GM19351 (cell line): ENCODE measurements around the gene TMEM60.
"Not testable (repeated sequence)": the region's sequence is repeated elsewhere in the genome, so short reads cannot be mapped to it uniquely, and the experiment has no call there.

Source experiments
- ATAC-seq: cut with Tn5 transposase; IDR thresholded peaks from one replicate; pipeline ENCODE4 v1.9.1; 2021; ENCODE audit warnings: mild to moderate bottlenecking, moderate library complexity; ENCODE audit not compliant: unreplicated experiment

TMEM60 gene, protein sequence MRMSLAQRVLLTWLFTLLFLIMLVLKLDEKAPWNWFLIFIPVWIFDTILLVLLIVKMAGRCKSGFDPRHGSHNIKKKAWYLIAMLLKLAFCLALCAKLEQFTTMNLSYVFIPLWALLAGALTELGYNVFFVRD

DNA sequence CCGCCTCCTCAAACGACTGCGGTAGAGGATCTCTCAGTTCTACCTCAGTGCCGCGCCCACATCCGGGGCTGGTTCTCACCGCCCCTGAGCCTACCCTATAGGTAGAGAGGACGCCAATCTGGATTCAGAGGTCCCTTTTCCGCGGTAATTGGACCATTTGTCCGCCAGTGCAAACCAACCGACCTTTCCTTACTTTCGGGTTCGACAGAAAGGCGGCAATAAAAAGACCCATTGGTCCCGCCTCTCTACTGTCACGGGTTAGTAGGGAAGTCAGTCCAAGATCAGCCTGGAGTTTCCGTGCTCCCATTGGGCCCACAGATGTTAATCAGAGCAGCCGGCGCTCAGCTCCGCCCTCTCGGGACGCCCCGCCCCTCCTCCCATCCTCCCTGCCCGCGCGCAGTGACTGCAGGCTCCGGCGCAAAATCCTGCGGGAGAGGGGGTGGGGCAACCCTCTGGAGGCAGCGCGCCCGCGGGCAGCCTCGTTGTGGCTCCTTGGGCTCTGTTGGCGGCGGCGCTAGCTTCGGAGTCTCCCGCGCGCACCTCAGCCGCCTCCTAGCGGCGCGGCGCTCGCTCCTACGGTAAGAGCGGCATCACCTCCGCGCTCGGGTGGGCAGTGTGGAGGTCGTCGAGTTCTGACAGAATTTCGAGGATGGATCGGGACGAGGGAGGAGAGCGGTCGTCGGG lies at the start of gene TMEM60, which contains the start of gene PHTF2:
Gene TMEM60 (minus strand): TSS at position 41 of the 684 bp plus-strand sequence. CDS start 4,061 bp downstream, outside the sequence.
Gene PHTF2 (plus strand): TSS at position 380 of the 684 bp plus-strand sequence.
- peak; percentile 85 for ATAC-seq

DNA sequence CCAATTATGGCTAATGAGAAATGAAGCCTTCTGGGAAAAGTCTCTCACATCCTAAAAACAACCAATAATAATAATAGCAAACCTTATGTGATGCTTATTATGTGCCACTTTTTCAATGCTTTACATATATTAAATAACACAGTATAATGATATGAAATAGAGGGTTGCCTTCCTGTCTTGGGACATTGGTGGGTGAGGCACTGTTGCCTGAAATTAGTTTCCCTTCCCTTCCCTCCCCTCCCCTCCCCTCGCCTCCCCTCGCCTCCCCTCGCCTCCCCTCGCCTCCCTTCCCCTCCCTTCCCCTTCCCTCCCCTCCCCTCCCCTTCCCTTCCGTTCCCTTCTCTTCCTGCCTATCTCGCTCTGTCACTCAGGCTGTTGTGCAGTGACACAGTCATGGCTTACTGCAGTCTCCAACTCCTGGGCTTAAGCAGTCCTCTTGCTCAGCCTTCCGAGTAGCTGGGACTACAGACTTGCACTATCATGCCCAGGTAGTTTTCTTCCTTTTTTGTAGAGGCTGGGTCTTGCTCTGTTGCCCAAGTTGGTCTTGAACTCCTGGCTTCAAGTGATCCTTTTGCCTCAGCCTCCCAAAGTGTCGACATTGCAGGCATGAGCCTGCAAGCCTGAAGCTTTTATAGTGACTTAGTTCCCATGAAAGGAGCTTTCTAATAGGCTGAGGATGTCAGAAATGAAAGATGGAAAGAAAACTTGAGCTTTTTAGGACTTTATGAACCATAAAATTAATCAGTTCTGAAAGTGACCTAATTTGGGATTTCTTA lies 48.3 kb upstream of the TMEM60 start:
- ATAC-seq: no peak

DNA sequence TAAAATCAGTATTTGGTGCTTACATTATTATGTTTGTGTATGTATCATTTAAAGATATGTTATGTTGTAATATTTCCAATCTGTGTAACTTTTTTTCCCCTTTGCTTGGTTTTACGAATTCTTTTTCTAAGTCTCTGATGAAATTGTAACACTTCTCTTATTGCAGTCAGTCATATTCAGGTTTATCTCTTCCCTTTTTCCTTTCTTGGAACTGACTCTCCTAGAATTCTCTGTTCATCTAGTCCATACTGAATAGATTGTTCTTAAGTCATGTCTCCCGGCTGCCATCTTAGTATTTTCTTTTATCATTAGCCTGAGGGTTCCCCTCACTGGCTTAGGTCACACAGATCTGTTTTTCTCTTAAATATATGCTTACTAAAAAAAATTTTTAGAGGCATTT lies 45.0 kb upstream of the TMEM60 start:
- no peak for ATAC-seq

DNA sequence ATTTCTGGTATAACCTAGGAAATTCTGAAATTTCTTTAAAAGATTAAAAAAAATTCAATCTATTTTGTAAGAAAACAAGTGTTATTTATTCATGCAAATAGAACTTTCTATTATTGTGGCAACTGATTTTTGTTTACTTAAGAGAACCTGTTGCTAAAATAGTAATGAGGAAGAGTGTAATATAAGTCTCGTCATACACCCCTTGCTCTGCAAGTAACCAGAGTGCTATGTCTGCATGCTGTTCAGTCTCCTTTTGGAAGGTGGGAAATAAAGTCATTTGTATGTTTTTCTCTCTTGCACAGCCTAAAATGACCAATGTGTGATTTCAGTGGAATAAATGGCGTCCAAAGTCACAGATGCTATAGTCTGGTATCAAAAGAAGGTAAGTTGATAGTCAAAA lies 41.7 kb upstream of the TMEM60 start:
- ATAC-seq: no peak

DNA sequence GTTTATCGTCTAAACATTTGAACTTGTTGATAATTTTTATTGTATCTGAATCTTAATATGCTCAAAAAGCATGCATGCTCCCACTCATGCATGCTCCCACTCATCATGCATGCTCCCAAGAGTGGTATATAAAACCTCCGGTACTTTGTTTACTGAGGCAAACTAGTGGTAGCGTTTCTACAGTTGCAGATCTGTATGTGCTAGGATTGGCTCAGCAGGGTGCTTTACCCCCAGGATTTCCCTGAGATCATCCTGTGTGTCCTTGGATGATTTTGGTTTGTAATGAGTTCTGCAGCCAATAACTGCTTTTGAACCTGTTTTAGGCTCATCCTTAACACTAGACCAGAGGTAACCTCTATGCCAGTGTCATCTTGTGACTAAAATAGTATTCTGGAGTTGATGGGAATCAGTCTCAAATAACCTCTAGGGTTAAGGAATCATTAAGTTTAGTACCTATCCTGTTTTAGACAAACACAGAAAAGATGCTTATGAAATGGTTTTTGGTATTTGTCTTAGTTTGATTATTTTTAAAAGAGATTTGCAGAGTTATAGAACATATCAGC lies 40.8 kb upstream of the TMEM60 start:
- ATAC-seq: no peak

DNA sequence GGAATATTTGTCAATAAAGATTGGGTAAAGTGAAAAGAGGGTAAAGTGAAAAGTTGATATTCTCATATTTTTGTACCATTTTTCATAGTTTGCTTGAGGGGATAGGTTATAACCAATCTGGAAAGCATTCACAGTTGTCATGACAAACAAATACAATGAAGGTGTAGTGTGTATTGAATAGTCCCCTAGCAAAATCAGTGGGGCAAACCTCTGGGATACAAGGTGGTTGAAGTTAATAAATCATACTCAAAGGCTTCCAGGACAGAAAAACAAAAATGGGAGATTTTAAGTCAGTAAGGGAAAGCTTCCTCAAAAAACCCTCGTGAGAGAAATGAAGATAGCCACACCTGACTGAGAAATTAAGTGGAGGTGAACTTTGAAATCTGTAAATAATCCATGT lies 39.7 kb upstream of the TMEM60 start:
- no peak for ATAC-seq

DNA sequence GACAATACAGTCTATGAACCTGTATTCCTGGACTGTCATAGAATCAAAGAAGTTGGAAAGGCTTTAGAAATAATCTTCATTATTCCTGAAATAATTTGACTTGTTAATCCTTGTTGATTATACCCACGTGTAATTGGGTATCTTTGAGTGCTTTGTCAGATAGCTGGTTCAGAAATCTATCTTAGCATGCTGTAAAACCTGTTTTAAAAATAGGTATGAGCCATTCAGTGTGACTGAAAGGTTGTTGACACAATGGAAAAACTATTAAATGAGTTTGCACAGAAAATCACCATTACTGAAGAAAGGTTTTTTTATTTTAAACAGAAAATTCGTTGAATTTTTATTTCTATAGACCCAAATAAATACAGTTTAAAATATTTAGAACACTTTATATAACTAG lies 39.0 kb upstream of the TMEM60 start:
- no peak for ATAC-seq

DNA sequence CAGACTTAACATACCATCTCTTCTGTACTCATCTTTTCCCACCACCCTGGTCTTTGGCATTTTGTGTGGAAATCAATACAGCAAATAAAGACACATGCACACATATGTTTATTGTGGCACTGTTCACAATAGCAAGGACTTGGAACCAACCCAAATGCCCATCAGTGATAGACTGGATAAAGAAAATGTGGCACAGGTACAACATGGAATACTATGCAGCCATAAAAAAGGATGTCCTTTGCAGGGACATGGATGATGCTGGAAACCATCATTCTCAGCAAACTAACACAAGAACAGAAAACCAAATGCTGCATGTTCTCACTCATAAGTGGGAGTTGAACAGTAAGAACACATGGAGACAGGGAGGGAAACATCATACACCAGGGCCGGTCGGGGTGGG lies 38.2 kb upstream of the TMEM60 start:
- ATAC-seq: not testable (repeated sequence)

DNA sequence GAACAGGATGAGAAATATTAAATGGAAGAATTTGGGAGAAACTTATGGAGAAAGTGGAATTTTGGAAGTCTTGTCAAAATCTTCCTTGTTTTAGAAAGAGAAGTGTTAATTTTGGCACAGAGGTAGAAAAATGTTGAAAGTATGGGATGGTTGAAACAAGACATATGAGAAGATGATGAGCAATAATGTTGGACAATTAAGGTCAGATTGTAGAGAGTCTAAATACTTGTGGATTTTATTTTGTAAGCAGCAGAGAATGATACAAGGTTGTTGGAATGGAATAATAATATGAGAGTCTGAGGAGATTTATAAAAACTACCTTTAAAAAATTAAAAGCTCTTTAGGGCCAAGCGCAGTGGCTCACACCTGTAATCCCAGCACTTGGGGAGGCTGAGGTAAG lies 34.9 kb upstream of the TMEM60 start:
- ATAC-seq: no peak

DNA sequence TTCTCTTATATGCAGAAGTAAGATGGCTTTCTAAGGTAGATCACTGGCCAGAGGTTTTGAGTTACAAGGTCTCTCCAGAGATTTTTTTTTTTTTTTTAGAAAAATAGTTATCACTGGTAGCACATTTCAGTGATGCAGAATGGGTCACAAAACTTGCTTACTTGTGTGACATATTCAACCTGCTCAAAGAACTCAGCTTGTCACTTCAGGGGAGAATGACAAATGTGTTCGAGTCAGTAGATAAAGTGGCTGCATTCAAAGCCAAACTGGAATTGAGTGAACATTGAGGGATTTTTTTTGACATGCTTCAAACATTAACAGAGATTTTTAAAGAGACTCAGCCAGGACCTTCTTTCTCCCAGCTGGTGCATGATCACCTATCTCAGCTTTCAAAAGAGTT lies 33.7 kb upstream of the TMEM60 start:
- no peak for ATAC-seq

DNA sequence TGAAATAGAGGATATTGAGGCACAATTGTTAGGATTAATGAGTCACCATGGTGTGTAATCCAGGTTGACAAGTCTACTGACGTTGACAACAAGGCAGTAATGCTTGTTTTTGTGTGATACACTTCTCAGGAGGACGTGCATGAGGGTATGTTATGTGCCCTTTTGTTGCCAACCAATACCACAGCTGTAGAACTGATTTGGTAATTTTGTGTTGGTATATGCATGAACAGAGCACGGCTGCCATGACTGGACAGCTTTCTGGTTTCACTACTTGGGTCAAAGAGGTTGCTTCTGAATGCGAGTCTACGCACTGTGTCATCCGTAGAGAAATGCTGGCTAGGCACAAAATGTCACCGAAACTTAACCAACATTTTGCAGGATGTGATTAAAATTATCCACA lies 33.2 kb upstream of the TMEM60 start:
- ATAC-seq: no peak

DNA sequence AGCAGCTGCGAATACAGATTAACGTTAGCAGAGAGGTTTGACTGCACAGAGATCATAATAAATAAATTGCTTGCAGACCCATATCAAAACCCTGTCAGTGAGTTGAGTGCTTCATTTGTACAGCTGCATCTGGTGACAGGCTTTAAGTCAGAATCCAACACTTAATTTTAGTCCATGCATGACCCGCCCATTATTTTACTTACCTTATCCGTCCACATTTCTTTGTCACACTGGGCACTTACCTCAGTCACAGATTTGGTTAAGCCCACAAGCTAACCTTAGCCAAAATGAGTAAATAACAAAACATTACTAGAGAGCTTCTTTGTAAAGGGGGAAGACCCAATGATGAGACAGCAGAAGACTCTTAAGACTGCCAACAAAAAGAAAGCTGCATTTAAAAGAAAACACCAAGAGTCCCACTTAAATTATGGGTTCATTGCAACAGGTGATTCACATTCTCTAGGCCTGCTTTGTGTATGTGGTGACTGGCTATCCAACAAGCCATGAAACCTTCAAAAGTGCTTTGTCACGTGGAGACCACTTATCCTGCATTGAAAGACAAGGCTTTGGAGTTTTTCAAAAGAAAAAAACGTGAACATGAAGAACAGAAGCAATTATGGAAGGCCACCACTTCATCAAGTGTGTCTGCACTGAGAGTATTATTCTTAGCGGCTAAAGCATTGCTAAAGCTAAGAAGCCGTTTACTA lies 32.6 kb upstream of the TMEM60 start:
- ATAC-seq: peak; percentile 39

DNA sequence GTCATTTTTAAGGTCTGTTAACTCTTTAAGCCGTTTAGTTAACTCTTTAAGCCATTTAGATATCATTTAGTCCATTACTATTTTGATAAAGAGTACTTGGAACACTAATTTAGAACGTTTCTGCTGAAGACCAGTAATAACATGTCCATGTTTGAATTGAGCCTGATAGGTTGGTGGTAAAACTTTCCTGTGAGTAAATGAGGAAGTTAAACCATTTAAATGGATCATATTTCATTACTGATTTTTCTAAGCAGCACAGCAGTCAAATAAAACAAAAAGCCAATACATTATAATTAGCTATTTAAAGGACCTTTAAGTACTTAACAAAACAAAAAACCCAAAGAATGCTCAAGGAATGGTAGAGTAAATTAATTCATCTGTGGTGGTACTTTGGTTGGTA lies 29.8 kb upstream of the TMEM60 start:
- ATAC-seq: no peak

DNA sequence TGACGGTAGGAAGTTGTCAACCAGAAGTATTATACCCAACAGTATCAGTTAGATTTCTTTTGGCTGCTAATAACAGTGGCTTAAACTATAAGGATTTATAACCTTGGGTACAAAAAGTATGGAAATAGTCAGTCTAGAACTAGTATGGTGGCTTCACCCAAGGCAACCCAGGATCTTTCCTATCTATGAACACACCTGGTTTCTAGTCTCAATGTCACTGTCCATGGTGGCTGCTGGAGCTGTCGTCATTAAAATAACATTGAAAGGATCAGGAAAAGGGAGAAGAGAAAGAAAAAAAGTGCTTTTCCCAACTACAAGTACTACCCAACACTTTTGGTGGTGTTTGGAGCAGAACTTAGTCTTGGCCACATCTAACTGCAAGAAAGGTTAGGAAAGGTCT lies 28.1 kb upstream of the TMEM60 start:
- no peak for ATAC-seq

DNA sequence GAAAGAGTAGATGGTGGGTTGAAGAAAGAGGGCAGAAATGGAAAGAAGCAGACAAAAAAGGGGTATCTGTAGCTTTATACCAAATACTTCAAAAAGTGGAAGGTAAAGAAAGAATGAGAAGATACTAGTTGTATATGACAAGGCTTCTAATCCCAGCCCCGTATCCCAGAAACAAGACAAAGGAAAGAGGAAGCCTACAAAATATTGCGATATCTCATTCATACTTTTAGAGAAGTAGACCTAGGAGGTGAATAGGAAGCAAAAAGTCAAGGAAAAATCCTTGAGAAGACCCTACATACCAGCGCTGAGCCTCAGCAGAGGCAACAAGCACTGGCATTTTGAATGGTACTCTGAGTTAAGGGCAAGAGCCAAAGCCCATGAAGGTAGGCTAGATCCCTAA lies 26.9 kb upstream of the TMEM60 start:
- ATAC-seq: no peak

DNA sequence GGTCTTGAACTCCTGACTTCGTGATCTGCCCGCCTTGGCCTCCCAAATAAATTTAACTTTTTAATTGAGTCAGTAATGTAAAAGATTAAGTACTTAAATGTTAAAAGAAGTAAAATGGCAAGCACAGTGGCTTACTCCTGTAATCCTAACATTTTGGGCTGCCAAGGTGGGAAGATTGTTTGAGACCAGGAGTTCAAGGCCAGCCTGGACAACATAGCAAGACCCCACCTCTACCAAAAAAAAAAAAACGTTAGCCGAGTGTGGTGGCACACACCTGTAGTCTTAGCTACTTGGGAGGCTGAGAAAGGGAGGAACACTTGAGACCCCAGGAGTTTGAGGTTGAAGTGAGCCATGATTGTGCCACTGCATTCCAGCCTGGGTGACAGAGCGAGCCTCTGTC lies 26.4 kb upstream of the TMEM60 start:
- no peak for ATAC-seq

DNA sequence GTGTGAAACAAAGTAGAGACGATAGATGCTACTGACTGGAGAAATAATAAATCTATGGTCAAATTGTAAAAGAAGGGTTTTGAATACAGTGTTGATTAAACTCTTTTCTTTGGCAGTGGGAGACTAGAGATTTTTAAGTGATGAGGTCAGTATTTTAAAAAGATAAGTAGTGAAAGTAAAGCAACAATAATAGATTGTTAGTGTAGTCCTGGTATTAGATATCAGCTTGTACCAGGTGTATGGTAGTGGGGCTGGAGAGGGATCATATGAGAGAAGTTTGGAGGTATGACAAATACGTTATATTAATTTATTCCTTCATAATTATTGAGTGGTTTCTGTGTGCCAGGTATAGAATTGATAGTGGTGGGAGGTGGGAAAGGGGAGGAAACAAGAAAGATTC lies 25.6 kb upstream of the TMEM60 start:
- peak; percentile 44 for ATAC-seq

DNA sequence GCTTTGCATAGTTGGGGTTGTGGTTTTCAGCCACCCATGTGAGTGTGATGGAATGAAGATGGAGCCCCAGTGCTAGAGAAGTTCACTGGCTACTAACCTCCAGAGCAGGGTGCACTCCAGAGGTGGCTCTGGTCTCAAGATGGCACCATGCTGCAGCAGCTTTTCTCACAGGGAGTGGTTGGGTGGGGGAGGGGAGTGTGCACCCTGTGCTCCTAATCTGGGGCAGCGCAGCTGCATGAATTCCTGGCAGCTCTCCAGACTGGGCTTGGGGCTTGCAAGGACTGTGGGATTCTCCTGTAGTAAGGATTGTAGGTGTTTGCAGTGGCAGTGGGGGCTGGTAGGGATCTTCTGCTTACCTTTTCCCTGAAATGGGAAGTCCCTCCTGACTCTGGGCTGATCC lies 24.0 kb upstream of the TMEM60 start:
- no peak for ATAC-seq

DNA sequence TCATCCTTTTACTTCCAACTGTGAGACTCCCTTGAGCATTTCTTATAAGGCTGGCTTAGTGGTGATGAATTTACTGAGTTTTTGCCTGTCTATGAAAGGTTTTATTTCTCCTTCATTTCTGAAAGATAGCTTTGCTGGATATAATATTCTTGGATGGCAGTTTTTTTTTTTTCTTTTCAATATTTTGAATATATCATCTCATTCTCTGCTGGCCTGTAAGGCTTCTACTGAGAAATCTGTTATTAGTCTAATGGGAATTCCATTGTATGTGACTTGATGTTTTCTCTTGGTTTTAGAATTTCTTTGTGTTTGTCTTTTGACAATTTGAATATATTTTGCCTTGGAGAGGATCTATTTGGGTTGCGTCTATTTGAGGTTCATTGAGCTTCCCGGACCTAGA lies 22.7 kb upstream of the TMEM60 start:
- ATAC-seq: no peak

DNA sequence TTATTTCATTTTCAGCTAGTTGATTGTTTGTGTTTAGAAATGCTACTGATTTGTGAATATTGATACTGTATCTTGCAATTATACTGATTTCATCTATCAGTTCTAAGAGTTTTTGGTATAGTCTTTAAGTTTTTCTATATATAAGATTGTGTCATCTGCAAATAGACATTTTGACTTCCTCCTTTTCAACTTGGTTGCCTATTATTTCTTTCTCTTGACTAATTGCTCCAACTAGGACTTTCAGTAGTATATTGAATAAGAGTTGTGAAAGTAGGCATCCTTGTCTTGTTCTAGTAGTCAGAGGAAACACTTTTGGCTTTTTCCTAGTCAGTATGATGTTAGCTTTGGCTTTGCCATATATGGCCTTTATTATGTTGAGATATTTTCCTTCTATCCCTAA lies 20.8 kb upstream of the TMEM60 start:
- ATAC-seq: no peak

DNA sequence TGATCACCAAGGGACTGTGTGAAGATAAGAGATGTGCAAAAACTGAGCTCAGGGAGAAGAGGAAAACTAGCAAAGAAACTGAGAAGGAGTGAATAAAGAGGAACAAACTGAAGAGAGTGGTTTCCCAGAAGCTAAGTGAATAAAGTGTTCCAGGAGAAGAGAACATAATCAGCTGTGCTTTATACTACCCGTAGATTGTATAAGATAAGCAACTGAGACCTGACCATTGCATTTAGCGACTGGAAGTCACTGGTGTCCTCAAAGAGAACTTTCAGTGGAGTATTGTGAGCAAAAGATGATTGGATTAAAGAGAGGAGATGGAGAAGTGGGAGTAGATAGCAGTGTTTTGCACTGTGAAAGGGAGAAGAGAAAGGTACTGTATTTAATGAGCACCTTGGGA lies 14.9 kb upstream of the TMEM60 start:
- ATAC-seq: no peak
